CD4-positive, alpha-beta T cell treated with Interleukin-15 for 1 hour (primary cell): ENCODE results near the gene AACS.

Source experiments
- DNase-seq: peaks from one replicate; pipeline ENCODE4 v3.0.0-alpha.2; 2020

AACS gene

DNA sequence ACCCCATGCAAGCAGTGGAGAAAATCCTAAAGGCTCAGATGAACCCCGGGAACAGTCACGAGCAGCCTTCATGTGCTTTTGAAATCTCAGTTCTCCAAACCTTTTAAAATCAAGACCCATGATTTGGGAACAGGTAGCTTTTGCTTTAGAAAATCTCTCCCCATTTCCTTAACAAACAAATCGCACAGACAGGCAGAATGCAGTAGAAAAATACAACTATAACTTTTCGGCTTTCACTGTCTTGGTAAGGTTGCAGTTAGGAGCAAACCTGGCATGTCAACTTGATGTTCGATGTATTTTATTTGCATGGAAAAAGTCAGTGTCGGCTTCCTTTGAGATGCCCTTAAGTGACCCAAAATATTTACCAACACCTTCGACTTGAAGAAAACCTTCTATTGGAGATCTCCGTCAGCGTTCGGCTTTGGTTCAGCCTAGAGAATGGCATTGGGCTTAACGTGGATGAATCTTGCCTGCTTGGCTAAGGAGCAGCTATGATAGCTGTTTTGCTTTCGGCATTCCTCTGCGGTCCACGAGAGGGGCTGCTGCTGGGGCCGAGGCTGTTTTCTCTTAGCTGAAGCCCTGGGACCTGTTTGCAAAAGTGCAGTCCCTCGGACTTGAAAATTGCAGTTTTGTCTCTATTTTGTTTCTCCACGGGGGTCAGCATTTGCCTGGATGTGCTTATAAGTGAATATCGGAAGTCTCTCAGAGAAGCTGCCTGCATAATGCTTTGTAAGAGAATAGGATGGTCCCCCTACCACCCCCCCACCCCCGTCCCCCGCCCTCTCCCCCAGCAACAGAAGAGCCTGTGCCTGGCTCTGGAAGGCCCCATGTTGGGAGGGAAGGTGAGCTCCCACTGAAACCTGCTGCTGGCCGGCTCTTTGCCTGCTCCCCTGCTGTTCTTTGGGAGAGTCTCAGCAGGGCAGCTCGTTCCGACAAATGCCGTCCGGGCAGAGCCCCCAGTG is 122.8 kb downstream of the AACS start:
- DNase-seq = no peak

DNA sequence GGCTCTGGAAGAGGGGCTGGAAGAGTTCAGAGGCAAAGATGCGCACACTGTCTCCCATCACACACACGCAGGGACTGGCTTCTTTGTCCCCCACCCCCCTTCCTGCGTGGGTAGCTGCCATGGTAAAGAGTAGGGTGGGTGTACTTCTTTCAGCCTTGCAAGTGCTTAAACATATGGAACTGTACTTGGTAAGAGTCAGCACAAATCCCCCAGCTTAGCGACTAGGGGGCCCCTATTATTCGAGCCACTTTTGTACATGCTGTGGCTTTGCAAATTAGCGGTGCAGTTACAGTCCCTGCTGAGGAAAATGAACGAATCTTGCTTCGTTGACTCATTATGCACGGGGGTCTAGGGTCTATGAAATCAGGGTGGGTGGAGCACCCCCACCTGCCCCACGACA is 123.8 kb downstream of the AACS start:
- no peak for DNase-seq

- no peak for DNase-seq
Observed at GRCh38 chr12:125189502-125189901, 124.3 kb downstream of the AACS start.

DNA sequence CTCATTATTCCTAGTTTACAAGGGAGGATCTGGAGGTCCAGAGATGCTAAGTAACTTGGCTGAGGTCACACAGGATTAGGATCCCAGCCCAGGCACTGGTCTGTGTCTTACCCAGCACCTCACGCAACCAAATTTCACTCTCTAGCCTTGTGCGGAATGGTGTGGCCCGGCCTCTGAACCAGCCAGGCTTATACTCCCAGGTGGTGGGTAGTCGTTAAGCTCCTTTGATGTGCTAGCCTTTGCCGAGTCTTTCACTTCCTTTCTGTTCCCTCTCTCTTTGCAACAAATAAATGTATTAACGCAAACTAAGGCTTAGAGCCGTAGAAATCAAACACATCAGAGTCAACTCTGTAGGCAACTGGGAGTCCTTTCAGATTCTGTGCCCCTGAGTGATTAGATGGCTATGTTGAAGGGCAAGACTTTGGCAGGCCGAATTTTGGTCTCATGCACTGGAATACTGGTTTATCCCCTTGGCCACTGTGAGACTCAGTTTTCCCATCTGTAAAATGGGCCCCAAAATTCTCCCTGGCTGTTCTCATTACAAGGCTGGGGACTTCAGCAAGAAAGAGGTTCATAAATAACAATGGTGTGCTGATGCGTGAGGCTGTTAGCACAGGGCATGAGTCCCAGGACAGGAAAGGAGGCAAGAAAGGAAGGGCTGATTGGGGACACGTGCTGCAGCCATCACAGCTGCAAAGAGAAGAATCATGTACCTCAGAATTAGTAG is 126.3 kb downstream of the AACS start:
- no peak for DNase-seq

- DNase-seq = no peak
Observed at GRCh38 chr12:125192690-125193221, 127.5 kb downstream of the AACS start.
